Activated naive CD8-positive, alpha-beta T cell (primary cell): ENCODE data around the gene PRDM16.

Experiments
- H3K27ac Mint-ChIP-seq: one replicate; pipeline ENCODE4 v1.8.0; 2021; ENCODE audit warnings: mixed read lengths
- H3K27me3 Mint-ChIP-seq: one replicate; pipeline ENCODE4 v1.8.0; 2021; ENCODE audit warnings: mixed read lengths
- H3K36me3 Mint-ChIP-seq: one replicate; pipeline ENCODE4 v1.8.0; 2021; ENCODE audit warnings: mixed read lengths
- H3K4me1 Mint-ChIP-seq: one replicate; pipeline ENCODE4 v1.8.0; 2021; ENCODE audit warnings: low read depth, mixed read lengths
- H3K4me3 Mint-ChIP-seq: one replicate; pipeline ENCODE4 v1.8.0; 2021; ENCODE audit warnings: mild to moderate bottlenecking, mixed read lengths
- H3K9me3 Mint-ChIP-seq: one replicate; pipeline ENCODE4 v1.8.0; 2021; ENCODE audit warnings: low read depth, mixed read lengths

PRDM16 gene

GRCh38 chr1:3326516-3327388 is 257.7 kb downstream of the PRDM16 start:
- no peaks in the 10 kb centered on the region for H3K36me3 Mint-ChIP-seq
- no peaks in the 10 kb centered on the region for H3K4me1 Mint-ChIP-seq
- no peak overlapping the region for H3K27ac Mint-ChIP-seq
- H3K9me3 Mint-ChIP-seq: no peaks in the 10 kb centered on the region
- no peak overlapping the region for H3K4me3 Mint-ChIP-seq
- H3K27me3 Mint-ChIP-seq: peaks cover 6% of the 10 kb centered on the region

- H3K4me1 Mint-ChIP-seq: no peaks in the 10 kb centered on the region
These were observed 258.3 kb downstream of the PRDM16 start for GRCh38 chr1:3327389-3327702.

DNA sequence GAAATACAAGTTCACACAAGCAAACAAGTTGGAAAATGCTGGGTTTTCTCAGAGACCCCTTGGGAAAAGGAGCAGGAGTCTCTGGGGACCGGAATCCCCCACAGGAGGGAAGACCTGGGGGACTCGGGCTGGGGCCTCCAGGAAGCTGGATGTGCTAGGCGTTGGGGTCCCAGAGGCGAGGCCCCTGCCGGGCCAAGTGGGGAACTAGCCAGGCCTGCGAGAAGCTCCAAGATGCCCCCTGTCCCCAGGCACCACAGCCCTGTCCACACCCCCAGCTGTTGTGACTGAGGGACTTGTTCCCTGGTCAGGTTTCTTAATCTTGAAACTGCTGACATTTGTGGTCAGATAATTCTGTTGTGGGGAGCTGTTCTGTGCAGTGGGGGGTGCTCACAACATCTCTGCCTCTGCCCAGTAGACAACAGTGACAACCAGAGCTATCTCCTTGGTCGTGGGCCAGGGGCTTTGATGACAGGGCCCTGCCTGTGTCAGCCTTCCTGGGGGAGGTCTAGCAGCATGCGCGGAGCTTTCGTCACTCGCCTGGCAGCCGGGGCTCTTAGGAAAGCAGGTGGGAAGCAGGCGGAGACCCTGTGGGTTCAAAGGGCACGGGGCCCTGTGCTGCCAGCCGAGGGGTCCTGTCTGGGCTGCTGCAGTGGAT is 259.1 kb downstream of the PRDM16 start:
- Mint-ChIP-seq H3K27ac (no peak overlapping the region), H3K4me1 (no peaks in the 10 kb centered on the region), H3K4me3 (no peak overlapping the region), H3K9me3 (no peaks in the 10 kb centered on the region), H3K27me3 (peaks cover 6% of the 10 kb centered on the region), H3K36me3 (no peaks in the 10 kb centered on the region)

More at GRCh38 chr1:3327389-3327702, 258.3 kb downstream of the PRDM16 start:
- Mint-ChIP-seq H3K27ac (no peak overlapping the region), H3K36me3 (no peaks in the 10 kb centered on the region), H3K27me3 (peaks cover 6% of the 10 kb centered on the region), H3K9me3 (no peaks in the 10 kb centered on the region), H3K4me3 (no peak overlapping the region)

DNA sequence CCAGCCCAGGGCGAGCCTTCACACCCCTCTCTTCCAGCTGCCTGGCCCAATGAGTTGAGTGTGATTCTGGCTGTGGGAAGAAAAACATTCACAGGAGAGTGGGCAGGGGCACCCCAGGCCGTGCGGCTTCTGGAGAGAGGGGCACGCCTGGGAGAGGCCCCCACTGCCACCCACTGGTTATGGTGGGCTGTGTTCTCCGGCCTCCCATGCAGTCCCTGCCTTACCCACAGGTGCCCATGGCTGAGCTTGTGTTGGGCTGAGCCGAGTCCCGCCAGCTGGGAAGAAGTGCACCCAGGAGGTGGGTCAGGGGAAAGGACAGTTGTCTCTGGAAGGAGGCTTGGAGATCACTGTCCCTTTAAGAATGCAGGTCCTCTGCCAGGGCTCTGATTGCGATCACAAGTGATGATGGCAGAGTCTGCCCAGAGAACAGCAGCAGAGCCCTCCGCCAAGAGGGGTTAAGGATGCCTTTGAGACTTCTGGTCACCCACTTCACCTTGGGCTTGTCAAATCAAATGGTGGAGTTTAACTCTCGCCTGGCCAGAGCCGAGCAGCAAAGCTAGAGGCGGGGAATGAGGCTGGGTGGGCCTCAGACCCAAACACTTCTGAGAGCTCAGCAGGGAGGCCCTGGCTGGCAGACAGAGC is 260.8 kb downstream of the PRDM16 start:
- Mint-ChIP-seq H3K4me3 (no peak overlapping the region), H3K4me1 (no peaks in the 10 kb centered on the region), H3K9me3 (no peaks in the 10 kb centered on the region), H3K27me3 (peaks cover 4% of the 10 kb centered on the region), H3K36me3 (no peaks in the 10 kb centered on the region), H3K27ac (no peak overlapping the region)

GRCh38 chr1:3330771-3331245 is 261.8 kb downstream of the PRDM16 start:
- Mint-ChIP-seq H3K9me3 (no peaks in the 10 kb centered on the region), H3K4me3 (no peak overlapping the region), H3K4me1 (no peaks in the 10 kb centered on the region), H3K36me3 (no peaks in the 10 kb centered on the region), H3K27ac (no peak overlapping the region), H3K27me3 (peaks cover 4% of the 10 kb centered on the region)

- H3K27ac Mint-ChIP-seq: no peak overlapping the region
- H3K36me3 Mint-ChIP-seq: no peaks in the 10 kb centered on the region
- H3K9me3 Mint-ChIP-seq: no peaks in the 10 kb centered on the region
- H3K4me1 Mint-ChIP-seq: no peaks in the 10 kb centered on the region
- H3K27me3 Mint-ChIP-seq: peaks cover 2% of the 10 kb centered on the region
- H3K4me3 Mint-ChIP-seq: no peak overlapping the region
These were observed 262.6 kb downstream of the PRDM16 start for GRCh38 chr1:3331564-3331963.

GRCh38 chr1:3332043-3332442 is 263.0 kb downstream of the PRDM16 start:
- Mint-ChIP-seq H3K4me1 (no peaks in the 10 kb centered on the region), H3K9me3 (no peaks in the 10 kb centered on the region), H3K4me3 (no peak overlapping the region), H3K27ac (no peak overlapping the region), H3K36me3 (no peaks in the 10 kb centered on the region), H3K27me3 (peaks cover 2% of the 10 kb centered on the region)

DNA sequence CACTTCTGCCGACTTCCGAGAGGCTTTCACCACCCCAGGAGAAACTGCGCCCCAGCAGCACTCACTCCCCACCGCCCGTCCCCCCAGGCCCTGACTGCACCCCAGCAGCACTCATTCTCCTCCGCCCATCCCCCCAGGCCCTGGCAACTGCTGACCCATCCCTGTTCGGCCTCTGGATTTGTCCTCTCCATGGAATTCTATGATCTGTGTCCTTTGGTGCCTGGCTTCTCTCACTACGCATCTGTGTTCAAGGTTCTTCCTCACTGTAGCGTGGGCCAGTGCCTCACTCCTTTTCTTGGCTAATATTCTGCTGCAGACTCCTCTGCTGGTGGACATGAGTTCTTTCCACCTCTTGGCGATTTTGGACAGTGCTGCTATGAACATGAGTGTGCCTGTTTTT is 263.7 kb downstream of the PRDM16 start:
- H3K4me3 Mint-ChIP-seq: no peak overlapping the region
- no peaks in the 10 kb centered on the region for H3K36me3 Mint-ChIP-seq
- H3K4me1 Mint-ChIP-seq: no peaks in the 10 kb centered on the region
- no peaks in the 10 kb centered on the region for H3K9me3 Mint-ChIP-seq
- H3K27ac Mint-ChIP-seq: no peak overlapping the region
- H3K27me3 Mint-ChIP-seq: peaks cover 2% of the 10 kb centered on the region

DNA sequence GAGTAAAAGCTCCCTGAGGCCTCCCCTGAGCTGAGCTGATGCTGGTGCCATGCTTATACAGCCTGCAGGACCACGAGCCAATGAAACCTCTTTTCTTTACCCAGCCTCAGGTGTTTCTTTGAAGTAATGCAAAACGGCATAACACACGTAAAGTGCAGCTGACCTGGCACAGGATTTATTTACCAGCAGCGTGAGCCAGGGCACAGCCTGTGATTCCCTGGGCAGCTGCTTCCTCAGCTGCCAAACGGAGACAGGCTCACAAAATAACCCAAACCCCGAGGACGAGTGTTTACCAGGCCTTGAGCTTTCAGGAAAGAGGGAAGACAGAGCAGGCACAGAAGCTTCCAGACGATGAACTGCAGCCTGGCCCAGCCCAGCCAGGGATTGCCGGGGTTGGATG is 264.9 kb downstream of the PRDM16 start:
- no peaks in the 10 kb centered on the region for H3K9me3 Mint-ChIP-seq
- no peak overlapping the region for H3K4me3 Mint-ChIP-seq
- no peak overlapping the region for H3K27ac Mint-ChIP-seq
- no peaks in the 10 kb centered on the region for H3K27me3 Mint-ChIP-seq
- no peaks in the 10 kb centered on the region for H3K36me3 Mint-ChIP-seq
- no peaks in the 10 kb centered on the region for H3K4me1 Mint-ChIP-seq

DNA sequence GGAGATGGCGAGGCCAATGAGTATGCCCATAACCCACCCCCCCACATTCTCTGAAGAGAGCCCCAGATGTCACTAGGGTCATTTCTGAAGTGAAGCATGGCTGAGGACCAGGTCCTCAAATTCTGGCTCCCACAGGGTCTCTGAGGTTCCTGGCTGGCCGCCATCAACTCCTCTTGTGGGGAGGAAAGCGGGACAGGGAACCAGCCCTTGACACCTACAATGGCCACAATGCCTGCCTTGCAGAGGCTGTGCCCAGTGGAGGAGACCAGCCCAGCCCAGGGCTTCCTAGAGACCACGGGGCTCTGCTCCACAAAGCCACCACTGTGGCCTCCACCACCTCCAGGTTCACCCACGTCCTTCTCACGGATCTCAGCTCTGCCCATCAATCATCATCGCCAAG is 265.4 kb downstream of the PRDM16 start:
- Mint-ChIP-seq H3K9me3 (no peaks in the 10 kb centered on the region), H3K36me3 (no peaks in the 10 kb centered on the region), H3K4me3 (no peak overlapping the region), H3K4me1 (no peaks in the 10 kb centered on the region), H3K27ac (no peak overlapping the region), H3K27me3 (no peaks in the 10 kb centered on the region)

GRCh38 chr1:3335754-3336640 is 267.0 kb downstream of the PRDM16 start:
- no peaks in the 10 kb centered on the region for H3K36me3 Mint-ChIP-seq
- H3K27me3 Mint-ChIP-seq: no peaks in the 10 kb centered on the region
- no peaks in the 10 kb centered on the region for H3K9me3 Mint-ChIP-seq
- no peak overlapping the region for H3K27ac Mint-ChIP-seq
- no peak overlapping the region for H3K4me3 Mint-ChIP-seq
- H3K4me1 Mint-ChIP-seq: no peaks in the 10 kb centered on the region

DNA sequence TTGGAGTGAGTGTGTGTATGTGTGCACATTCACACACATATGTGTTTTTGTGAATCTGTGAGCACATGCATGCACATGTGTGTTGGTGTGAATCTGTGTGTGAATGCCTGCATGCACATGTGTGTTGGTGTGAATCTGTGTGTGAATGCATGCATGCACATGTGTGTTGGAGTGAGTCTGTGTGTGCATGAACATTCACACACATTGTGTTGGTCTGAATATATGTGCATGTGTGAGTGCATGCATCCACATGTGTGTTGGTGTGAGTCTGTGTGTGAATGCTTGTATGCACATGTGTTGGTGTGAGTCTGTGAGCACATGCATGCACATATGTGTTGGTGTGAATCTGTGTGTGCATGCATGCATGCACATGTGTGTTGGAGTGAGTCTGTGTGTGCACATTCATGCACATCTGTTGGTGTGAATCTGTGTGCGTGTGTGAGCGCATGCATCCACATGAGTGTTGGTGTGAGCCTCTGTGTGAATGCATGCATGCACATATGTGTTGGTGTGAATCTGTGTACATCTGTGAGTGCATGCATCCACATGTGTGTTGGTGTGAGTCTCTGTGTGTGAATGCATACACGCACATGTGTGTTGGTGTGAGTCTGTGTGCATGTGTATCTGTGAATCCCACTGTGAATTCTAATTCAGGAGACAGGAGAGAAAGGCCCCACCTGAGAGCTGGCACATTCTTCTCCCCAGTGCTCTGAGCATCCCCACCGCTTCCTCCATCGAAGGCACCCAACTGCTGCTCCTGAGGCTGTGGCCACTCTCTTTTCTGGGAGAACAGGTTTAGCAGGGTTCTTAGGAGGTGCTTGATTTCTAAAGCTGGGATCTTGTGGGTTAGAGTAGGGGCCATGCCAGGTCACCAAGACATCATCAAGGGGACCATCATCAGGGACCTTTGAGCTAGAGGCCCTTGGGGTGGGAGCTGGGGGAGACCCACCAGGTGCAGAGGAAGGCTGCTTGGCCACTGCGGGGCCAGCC is 267.9 kb downstream of the PRDM16 start:
- Mint-ChIP-seq H3K4me1 (no peaks in the 10 kb centered on the region), H3K4me3 (no peak overlapping the region)

GRCh38 chr1:3337798-3338724 is 269.1 kb downstream of the PRDM16 start:
- Mint-ChIP-seq H3K27ac (no peak overlapping the region), H3K36me3 (no peaks in the 10 kb centered on the region), H3K9me3 (no peaks in the 10 kb centered on the region), H3K4me3 (no peak overlapping the region), H3K4me1 (no peaks in the 10 kb centered on the region), H3K27me3 (no peaks in the 10 kb centered on the region)

More for the DNA sequence above, 267.9 kb downstream of the PRDM16 start:
- H3K9me3 Mint-ChIP-seq: no peaks in the 10 kb centered on the region
- H3K27me3 Mint-ChIP-seq: no peaks in the 10 kb centered on the region
- H3K27ac Mint-ChIP-seq: no peak overlapping the region
- no peaks in the 10 kb centered on the region for H3K36me3 Mint-ChIP-seq
